ENCODE data around the gene SLC2A1.

Gene SLC2A1

GRCh38 chr1:42957880-42958487, 684 bp downstream of the SLC2A1 start:
- DNase-seq = peak; percentile 25

GRCh38 chr1:42957229-42957879, 1.3 kb downstream of the SLC2A1 start:
- no peak for DNase-seq

- no peak for DNase-seq
Observed at GRCh38 chr1:42956739-42957138, 1.9 kb downstream of the SLC2A1 start.

- DNase-seq = no peak
Observed at GRCh38 chr1:42955311-42956063, 3.2 kb downstream of the SLC2A1 start.

- no peak for DNase-seq
Observed at GRCh38 chr1:42953182-42954180, 5.2 kb downstream of the SLC2A1 start.

- DNase-seq = no peak
Observed at GRCh38 chr1:42952303-42953001, 6.2 kb downstream of the SLC2A1 start.

GRCh38 chr1:42951588-42951987, 7.1 kb downstream of the SLC2A1 start:
- no peak for DNase-seq

- no peak for DNase-seq
Observed at GRCh38 chr1:42950116-42950481, 8.6 kb downstream of the SLC2A1 start.

GRCh38 chr1:42949312-42950115, 9.2 kb downstream of the SLC2A1 start:
- DNase-seq = peak; percentile 43

GRCh38 chr1:42947965-42948732, 10.5 kb downstream of the SLC2A1 start:
- DNase-seq = no peak

GRCh38 chr1:42947117-42947516, 11.6 kb downstream of the SLC2A1 start:
- no peak for DNase-seq

GRCh38 chr1:42946120-42946898, 12.4 kb downstream of the SLC2A1 start:
- DNase-seq = no peak

- no peak for DNase-seq
Observed at GRCh38 chr1:42945164-42945563, 13.5 kb downstream of the SLC2A1 start.

GRCh38 chr1:42944246-42944928, 14.3 kb downstream of the SLC2A1 start:
- no peak for DNase-seq

GRCh38 chr1:42943728-42944127, 14.9 kb downstream of the SLC2A1 start:
- no peak for DNase-seq

- peak; percentile 52 for DNase-seq
Observed at GRCh38 chr1:42943166-42943565, 15.5 kb downstream of the SLC2A1 start.

- DNase-seq = peak; percentile 81
Observed at GRCh38 chr1:42942444-42942843, 16.2 kb downstream of the SLC2A1 start.

- DNase-seq = peak; percentile 99
Observed at GRCh38 chr1:42941640-42942330, 16.9 kb downstream of the SLC2A1 start.
